Neural cell (in vitro differentiated cells): ENCODE results near the gene CTBP2. TPM values are rescaled to one million over a fixed set of nuclear protein-coding genes. Genes with fewer than 3 reads are reported as not detected.

Experiments
- H2AFZ ChIP-seq: fragments of 200-600, 300-800 bp; sonication (generic), shearing (Covaris generic); 2 replicates; pipeline ENCODE4 v1.6.0; 2014; ENCODE audit warnings: low read depth, mild to moderate bottlenecking, antibody characterized with exemption, low read length, moderate library complexity
- H3F3A ChIP-seq: fragments of 200-600 bp; shearing (Covaris generic); 2 replicates; pipeline ENCODE4 v1.6.1; 2016; ENCODE audit warnings: mild to moderate bottlenecking, moderate library complexity, mixed read lengths, antibody characterized with exemption, low read length; ENCODE audit not compliant: insufficient read depth, poor library complexity, severe bottlenecking
- H3K27ac ChIP-seq: fragments of 200-600, 300-800 bp; sonication (generic), shearing (Covaris generic); 2 replicates; pipeline ENCODE4 v1.5.1; 2014; ENCODE audit warnings: mild to moderate bottlenecking, low read length, moderate library complexity
- H3K27me3 ChIP-seq: fragments of 300-800, 200-600 bp; sonication (generic), shearing (Covaris generic); 2 replicates; pipeline ENCODE4 v1.6.0; 2014; ENCODE audit warnings: mild to moderate bottlenecking, low read depth, low read length, moderate library complexity; ENCODE audit not compliant: insufficient read depth
- H3K36me3 ChIP-seq: fragments of 300-800, 200-600 bp; sonication (generic), shearing (Covaris generic); 2 replicates; pipeline ENCODE4 v1.5.1; 2014; ENCODE audit warnings: mild to moderate bottlenecking, antibody characterized with exemption, low read length, moderate library complexity; ENCODE audit not compliant: insufficient read depth
- H3K4me2 ChIP-seq: fragments of 300-800, 200-600 bp; sonication (generic), shearing (Covaris generic); 2 replicates; pipeline ENCODE4 v1.6.0; 2014; ENCODE audit warnings: mild to moderate bottlenecking, low read length
- H3K4me3 ChIP-seq: fragments of 300-800, 200-600 bp; sonication (generic), shearing (Covaris generic); 2 replicates; pipeline ENCODE4 v1.5.1; 2014; ENCODE audit warnings: mild to moderate bottlenecking, low read length, moderate library complexity
- H3K79me2 ChIP-seq: fragments of 200-600 bp; shearing (Covaris generic); replicated peaks from 2 replicates; pipeline ENCODE4 v1.6.0; 2014; ENCODE audit warnings: mild to moderate bottlenecking, low read length, moderate library complexity; ENCODE audit not compliant: insufficient read depth
- H3K9ac ChIP-seq: fragments of 300-800, 200-600 bp; sonication (generic), shearing (Covaris generic); 2 replicates; pipeline ENCODE4 v1.6.1; 2016; ENCODE audit warnings: mild to moderate bottlenecking, low read length, mixed read lengths
- H3K9me2 ChIP-seq: fragments of 200-600 bp; shearing (Covaris generic); 2 replicates; pipeline ENCODE4 v1.6.1; 2016; ENCODE audit warnings: mild to moderate bottlenecking, low read length, mixed read lengths; ENCODE audit not compliant: insufficient read depth
- H3K9me3 ChIP-seq: fragments of 200-600, 300-800 bp; sonication (generic), shearing (Covaris generic); 2 replicates; pipeline ENCODE4 v1.6.1; 2016; ENCODE audit warnings: mild to moderate bottlenecking, mixed run types, low read length, moderate library complexity, mixed read lengths
- H4K20me1 ChIP-seq: fragments of 200-600 bp; shearing (Covaris generic); 2 replicates; pipeline ENCODE4 v1.6.1; 2016; ENCODE audit warnings: mild to moderate bottlenecking, mixed run types; ENCODE audit not compliant: insufficient read depth
- EP300 ChIP-seq: fragments of 450-650 bp; conservative IDR thresholded peaks from 2 replicates; pipeline ENCODE4 v1.6.1; 2014; ENCODE audit warnings: antibody characterized with exemption, mild to moderate bottlenecking, moderate library complexity; ENCODE audit not compliant: poor library complexity, severe bottlenecking
- EZH2 ChIP-seq: fragments of 200-600, 300-800 bp; shearing (Covaris generic), sonication (generic); IDR thresholded peaks from 2 replicates; pipeline ENCODE4 v1.6.1; 2014; ENCODE audit warnings: antibody characterized with exemption, low read length, borderline replicate concordance, mild to moderate bottlenecking; ENCODE audit not compliant: insufficient read depth, poor library complexity, severe bottlenecking
- MXI1 ChIP-seq: fragments of 450-650 bp; conservative IDR thresholded peaks from 2 replicates; pipeline ENCODE4 v1.6.1; 2014; ENCODE audit warnings: antibody characterized with exemption, mild to moderate bottlenecking; ENCODE audit not compliant: poor library complexity, severe bottlenecking
- POLR2AphosphoS5 ChIP-seq: IDR thresholded peaks from 2 replicates; pipeline ENCODE4 v1.6.1; 2012
- RAD21 ChIP-seq: fragments of 450-650 bp; conservative IDR thresholded peaks from 2 replicates; pipeline ENCODE4 v1.6.1; 2014; ENCODE audit warnings: antibody characterized with exemption, mild to moderate bottlenecking, moderate library complexity
- REST ChIP-seq: IDR thresholded peaks from 2 replicates; pipeline ENCODE4 v1.6.1; 2012; ENCODE audit warnings: borderline replicate concordance
- SMC3 ChIP-seq: fragments of 450-650 bp; conservative IDR thresholded peaks from 2 replicates; pipeline ENCODE4 v1.6.1; 2014; ENCODE audit warnings: antibody characterized with exemption, mild to moderate bottlenecking, moderate library complexity; ENCODE audit not compliant: poor library complexity
- TAF1 ChIP-seq: IDR thresholded peaks from 2 replicates; pipeline ENCODE4 v1.6.1; 2012; ENCODE audit warnings: low read depth
- polyA plus RNA-seq: library from polyadenylated mRNA; depleted of rRNA; stranded (reverse); fragments of >200 nt; gene quantifications from 2 replicates; pipeline ENCODE4 v1.2.3, GENCODE V29; 2014
- TF ChIP-seq, protein P1 (sequence below): fragments of 450-650 bp; IDR thresholded peaks from 2 replicates; pipeline ENCODE4 v1.5.1; 2014; ENCODE audit warnings: antibody characterized with exemption, mild to moderate bottlenecking, moderate library complexity; ENCODE audit not compliant: poor library complexity, severe bottlenecking

The CTBP2 gene
- polyA plus RNA-seq, 1 donor from 2014 or later = 59.5 TPM

- Histone ChIP-seq H3K36me3 (no peaks in the 10 kb centered on the region), H3K27me3 (no peaks in the 10 kb centered on the region), H3F3A (no peaks in the 10 kb centered on the region), H3K9ac (peak overlapping the region; percentile 31), H3K9me3 (no peaks in the 10 kb centered on the region), H3K4me2 (no peak overlapping the region), H3K79me2 (peaks cover 12% of the 10 kb centered on the region), H3K27ac (peak overlapping the region; percentile 42), H4K20me1 (no peaks in the 10 kb centered on the region), H2AFZ (no peak overlapping the region), H3K9me2 (no peaks in the 10 kb centered on the region), H3K4me3 (no peak overlapping the region)
- TF ChIP-seq, protein P1, sequence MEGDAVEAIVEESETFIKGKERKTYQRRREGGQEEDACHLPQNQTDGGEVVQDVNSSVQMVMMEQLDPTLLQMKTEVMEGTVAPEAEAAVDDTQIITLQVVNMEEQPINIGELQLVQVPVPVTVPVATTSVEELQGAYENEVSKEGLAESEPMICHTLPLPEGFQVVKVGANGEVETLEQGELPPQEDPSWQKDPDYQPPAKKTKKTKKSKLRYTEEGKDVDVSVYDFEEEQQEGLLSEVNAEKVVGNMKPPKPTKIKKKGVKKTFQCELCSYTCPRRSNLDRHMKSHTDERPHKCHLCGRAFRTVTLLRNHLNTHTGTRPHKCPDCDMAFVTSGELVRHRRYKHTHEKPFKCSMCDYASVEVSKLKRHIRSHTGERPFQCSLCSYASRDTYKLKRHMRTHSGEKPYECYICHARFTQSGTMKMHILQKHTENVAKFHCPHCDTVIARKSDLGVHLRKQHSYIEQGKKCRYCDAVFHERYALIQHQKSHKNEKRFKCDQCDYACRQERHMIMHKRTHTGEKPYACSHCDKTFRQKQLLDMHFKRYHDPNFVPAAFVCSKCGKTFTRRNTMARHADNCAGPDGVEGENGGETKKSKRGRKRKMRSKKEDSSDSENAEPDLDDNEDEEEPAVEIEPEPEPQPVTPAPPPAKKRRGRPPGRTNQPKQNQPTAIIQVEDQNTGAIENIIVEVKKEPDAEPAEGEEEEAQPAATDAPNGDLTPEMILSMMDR = peak; percentile 73
- no peak for TF ChIP-seq TAF1
- TF ChIP-seq REST = no peak
- no peak for TF ChIP-seq EZH2
- peak; percentile 19 for TF ChIP-seq POLR2AphosphoS5
- TF ChIP-seq EP300 = peak; percentile 32
- peak; percentile 80 for TF ChIP-seq RAD21
- peak; percentile 82 for TF ChIP-seq SMC3
- no peak for TF ChIP-seq MXI1
Observed at GRCh38 chr10:125000366-125001312, 159.7 kb downstream of the CTBP2 start.

GRCh38 chr10:124999433-125000365 is 160.7 kb downstream of the CTBP2 start:
- no peaks in the 10 kb centered on the region for H3K9me3 ChIP-seq
- TF ChIP-seq, protein P1 = no peak
- TF ChIP-seq EZH2 (no peak), TAF1 (no peak), SMC3 (no peak), RAD21 (no peak), MXI1 (no peak), REST (no peak), EP300 (no peak), POLR2AphosphoS5 (no peak)
- H4K20me1 ChIP-seq = no peaks in the 10 kb centered on the region
- H3K36me3 ChIP-seq = no peaks in the 10 kb centered on the region
- H3K27ac ChIP-seq = no peak overlapping the region
- no peak overlapping the region for H3K9ac ChIP-seq
- H3F3A ChIP-seq = no peaks in the 10 kb centered on the region
- H2AFZ ChIP-seq = no peak overlapping the region
- H3K9me2 ChIP-seq = no peaks in the 10 kb centered on the region
- H3K4me2 ChIP-seq = no peak overlapping the region
- H3K79me2 ChIP-seq = peaks cover 7% of the 10 kb centered on the region
- no peaks in the 10 kb centered on the region for H3K27me3 ChIP-seq
- no peak overlapping the region for H3K4me3 ChIP-seq
